ENCODE data around the gene TMEM196. TPM values are rescaled to one million over a fixed set of nuclear protein-coding genes. Genes with fewer than 3 reads are reported as not detected.

TMEM196 gene
- total and polyA plus RNA-seq, 2 donors (not counting 3 experiments of a cell fraction or from before 2014, with no cell fraction given) = not detected

DNA sequence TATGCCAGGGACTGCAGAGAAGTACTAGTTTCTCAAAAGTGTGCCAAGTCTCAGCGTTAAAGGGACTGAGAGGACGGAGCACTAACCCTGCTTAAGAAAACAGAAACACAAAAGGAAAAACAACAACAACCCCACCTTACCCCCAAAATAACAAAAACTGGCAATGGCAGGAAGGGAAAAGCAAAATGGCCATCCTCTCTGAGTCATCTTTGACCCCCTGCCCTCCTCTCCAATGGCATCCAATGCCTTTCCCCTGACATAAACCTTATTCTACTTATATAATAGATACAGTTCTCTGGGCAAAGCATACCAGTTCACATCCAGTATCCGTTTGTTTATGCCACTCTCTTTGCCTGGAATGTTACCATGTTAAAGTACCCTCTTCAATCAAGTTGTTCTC is 66.2 kb downstream of the TMEM196 start:
- Histone ChIP-seq H3K36me3 (ENCODE audit: control insufficient read depth in 2 of 2, extremely low read depth in 1 of 2, insufficient read depth in 2 of 2, low read length in 2 of 2) (peaks cover 0 to 2% of the 10 kb centered on the region in 2 experiments), H3K4me2 (ENCODE audit: insufficient read depth, low read length) (peak overlapping the region; percentile 90), H3K9me3 (replicated peaks; ENCODE audit: control insufficient read depth, insufficient read depth, low read length) (no peaks in the 10 kb centered on the region), H4K20me1 (replicated peaks; ENCODE audit: control insufficient read depth, extremely low read depth, insufficient read depth, low read length) (no peaks in the 10 kb centered on the region), H3K27ac (ENCODE audit: insufficient read depth, low read depth, low read length) (peak overlapping the region; percentile 60), H3K4me3 (replicated peaks in 1 of 3; ENCODE audit: insufficient read depth in 1 of 3, low read depth in 1 of 3, low read length in 3 of 3) (peak overlapping the region in 2 of 3 experiments; percentile 45 to 77), H3K4me1 (ENCODE audit: control insufficient read depth, extremely low read depth, insufficient read depth, low read length) (peaks cover 19% of the 10 kb centered on the region), H3K79me2 (ENCODE audit: control insufficient read depth, insufficient read depth, low read length) (peaks cover 53% of the 10 kb centered on the region), H2AFZ (ENCODE audit: low read depth, low read length) (peak overlapping the region; percentile 29), H3K9me1 (replicated peaks; ENCODE audit: control insufficient read depth, extremely low read depth, insufficient read depth, low read length) (no peaks in the 10 kb centered on the region), H3K9ac (replicated peaks; ENCODE audit: extremely low read depth, insufficient read depth, low read length) (peak overlapping the region; percentile 78), H3K27me3 (ENCODE audit: control insufficient read depth in 2 of 2, insufficient read depth in 2 of 2, low read length in 2 of 2) (peaks cover 0 to 6% of the 10 kb centered on the region in 2 experiments)
- no TSS peak for BruUV-seq (replicated peaks)
- peak; percentile 53 for FAIRE-seq
- DNase-seq (ENCODE audit: low read depth, low spot score) = peak; percentile 61
- dilution Hi-C loops (cut with MboI; ENCODE audit: extremely low pct_ligation_motif_present, low sequenced_read_pairs) (no loop called here), intact Hi-C loops (cut with micrococcal nuclease) (loop anchor here (5.0 kb wide), 1 partner anchor 1720 kb away; the partner anchor contains the start of gene SP4)
- POLR2A ChIA-PET = no interaction called here
- CTCF ChIA-PET = no interaction called here
- TF ChIP-seq JUN (IDR thresholded peaks at IDR 0.05; ENCODE audit: borderline replicate concordance, insufficient read depth, insufficient read length, low read depth) (peak; percentile 66), MYC (IDR thresholded peaks at IDR 0.05; ENCODE audit: low read depth, low read length) (no peak), FOS (IDR thresholded peaks at IDR 0.05; ENCODE audit: borderline replicate concordance, insufficient read depth, low read length) (peak; percentile 76)

DNA sequence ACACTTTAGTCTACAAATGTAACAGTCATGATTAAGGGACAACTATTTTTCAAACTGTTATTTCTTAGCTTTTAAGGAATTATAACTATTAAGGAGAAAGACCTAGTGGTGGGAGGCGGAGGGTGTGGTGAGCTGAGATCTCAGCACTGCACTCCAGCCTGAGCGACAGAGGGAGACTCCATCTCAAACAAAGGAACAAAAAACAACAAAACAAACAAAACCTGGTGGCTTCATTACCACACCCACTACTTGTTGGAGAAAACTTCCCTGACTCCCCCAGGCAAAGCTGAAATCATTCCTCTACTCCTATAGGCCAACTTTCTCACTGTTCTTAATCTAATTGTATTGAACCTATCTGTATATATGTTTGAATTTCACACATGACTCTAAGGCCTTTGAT is 67.8 kb downstream of the TMEM196 start:
- H3K36me3 ChIP-seq (ENCODE audit: control insufficient read depth in 2 of 2, extremely low read depth in 1 of 2, insufficient read depth in 2 of 2, low read length in 2 of 2) = peaks cover 0 to 2% of the 10 kb centered on the region in 2 experiments
- TF ChIP-seq MYC (IDR thresholded peaks at IDR 0.05; ENCODE audit: low read depth, low read length) (no peak), MAX (IDR thresholded peaks at IDR 0.05; ENCODE audit: insufficient read depth, insufficient read length) (no peak), JUN (IDR thresholded peaks at IDR 0.05; ENCODE audit: borderline replicate concordance, insufficient read depth, insufficient read length, low read depth) (no peak), CTCF (IDR thresholded peaks at IDR 0.05; ENCODE audit: extremely low read depth in 1 of 2, insufficient read depth in 1 of 2, low read depth in 1 of 2, low read length in 2 of 2) (no peak), FOS (IDR thresholded peaks at IDR 0.05; ENCODE audit: borderline replicate concordance, insufficient read depth, low read length) (no peak), GATA2 (IDR thresholded peaks at IDR 0.05; ENCODE audit: insufficient read depth, insufficient read length, low read depth, low read length) (no peak), POLR2A (IDR thresholded peaks at IDR 0.05; ENCODE audit: low read depth, low read length) (no peak), POLR2AphosphoS5 (IDR thresholded peaks at IDR 0.05; ENCODE audit: insufficient read depth, low read depth, low read length) (no peak), EZH2 (IDR thresholded peaks at IDR 0.05; ENCODE audit: borderline replicate concordance, low read depth, low read length, severe bottlenecking) (no peak)
- H4K20me1 ChIP-seq (replicated peaks; ENCODE audit: control insufficient read depth, extremely low read depth, insufficient read depth, low read length) = no peaks in the 10 kb centered on the region
- FAIRE-seq = no peak
- H2AFZ ChIP-seq (ENCODE audit: low read depth, low read length) = no peak overlapping the region
- H3K27ac ChIP-seq (ENCODE audit: insufficient read depth, low read depth, low read length) = no peak overlapping the region
- DNase-seq (ENCODE audit: low read depth, low spot score) = no peak
- BruUV-seq (replicated peaks) = no TSS peak
- peaks cover 19% of the 10 kb centered on the region for H3K4me1 ChIP-seq (ENCODE audit: control insufficient read depth, extremely low read depth, insufficient read depth, low read length)
- no peaks in the 10 kb centered on the region for H3K9me3 ChIP-seq (replicated peaks; ENCODE audit: control insufficient read depth, insufficient read depth, low read length)
- ChIA-PET POLR2A (no interaction called here), CTCF (no interaction called here)
- peaks cover 60% of the 10 kb centered on the region for H3K79me2 ChIP-seq (ENCODE audit: control insufficient read depth, insufficient read depth, low read length)
- no peaks in the 10 kb centered on the region for H3K9me1 ChIP-seq (replicated peaks; ENCODE audit: control insufficient read depth, extremely low read depth, insufficient read depth, low read length)
- H3K4me3 ChIP-seq (replicated peaks in 1 of 3; ENCODE audit: insufficient read depth in 1 of 3, low read depth in 1 of 3, low read length in 3 of 3) = no peak overlapping the region
- H3K27me3 ChIP-seq (ENCODE audit: control insufficient read depth in 2 of 2, insufficient read depth in 2 of 2, low read length in 2 of 2) = no peaks in the 10 kb centered on the region
- no peak overlapping the region for H3K9ac ChIP-seq (replicated peaks; ENCODE audit: extremely low read depth, insufficient read depth, low read length)
- intact Hi-C loops (cut with micrococcal nuclease) (loop anchor here (5.0 kb wide), 1 partner anchor 1722 kb away; the partner anchor contains the start of gene SP4), dilution Hi-C loops (cut with MboI; ENCODE audit: extremely low pct_ligation_motif_present, low sequenced_read_pairs) (no loop called here)
- no peak overlapping the region for H3K4me2 ChIP-seq (ENCODE audit: insufficient read depth, low read length)
